DOHH2 (cell line): ENCODE data around the gene COL4A1.

Experiments used
- EZH2phosphoT487 ChIP-seq: fragments of 200-600 bp; sonication (generic); IDR thresholded peaks from 2 replicates; pipeline ENCODE4 v1.6.1; 2017; ENCODE audit warnings: borderline replicate concordance, mild to moderate bottlenecking, antibody characterized with exemption, low read length, moderate library complexity, mixed read lengths
- TF ChIP-seq, protein P1 (sequence below): fragments of 200-600 bp; sonication (generic); IDR thresholded peaks from one replicate; pipeline ENCODE4 v1.5.1; 2014; ENCODE audit warnings: antibody characterized with exemption, mild to moderate bottlenecking, low read depth, low read length; ENCODE audit not compliant: poor library complexity, severe bottlenecking

DNA sequence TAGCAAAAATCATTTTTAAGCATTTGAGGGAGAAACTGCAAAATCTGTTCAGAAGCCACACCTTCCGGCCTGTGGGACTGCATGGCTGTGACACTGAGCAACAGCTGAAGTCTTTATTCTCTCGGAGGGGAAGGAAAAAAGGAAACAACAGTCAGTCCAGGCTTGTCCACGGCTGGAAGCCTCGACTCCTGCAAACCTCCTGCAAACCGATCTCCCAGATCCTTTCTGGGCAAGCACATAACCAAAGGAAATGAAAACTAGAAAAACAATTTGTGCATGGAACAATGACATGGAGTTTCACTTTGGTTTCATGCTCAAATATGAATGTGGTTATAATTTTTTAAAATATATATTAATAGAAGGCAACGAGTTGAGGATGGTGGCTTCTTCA is 1.0 kb downstream of the COL4A1 start:
- TF ChIP-seq, protein P1, sequence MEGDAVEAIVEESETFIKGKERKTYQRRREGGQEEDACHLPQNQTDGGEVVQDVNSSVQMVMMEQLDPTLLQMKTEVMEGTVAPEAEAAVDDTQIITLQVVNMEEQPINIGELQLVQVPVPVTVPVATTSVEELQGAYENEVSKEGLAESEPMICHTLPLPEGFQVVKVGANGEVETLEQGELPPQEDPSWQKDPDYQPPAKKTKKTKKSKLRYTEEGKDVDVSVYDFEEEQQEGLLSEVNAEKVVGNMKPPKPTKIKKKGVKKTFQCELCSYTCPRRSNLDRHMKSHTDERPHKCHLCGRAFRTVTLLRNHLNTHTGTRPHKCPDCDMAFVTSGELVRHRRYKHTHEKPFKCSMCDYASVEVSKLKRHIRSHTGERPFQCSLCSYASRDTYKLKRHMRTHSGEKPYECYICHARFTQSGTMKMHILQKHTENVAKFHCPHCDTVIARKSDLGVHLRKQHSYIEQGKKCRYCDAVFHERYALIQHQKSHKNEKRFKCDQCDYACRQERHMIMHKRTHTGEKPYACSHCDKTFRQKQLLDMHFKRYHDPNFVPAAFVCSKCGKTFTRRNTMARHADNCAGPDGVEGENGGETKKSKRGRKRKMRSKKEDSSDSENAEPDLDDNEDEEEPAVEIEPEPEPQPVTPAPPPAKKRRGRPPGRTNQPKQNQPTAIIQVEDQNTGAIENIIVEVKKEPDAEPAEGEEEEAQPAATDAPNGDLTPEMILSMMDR: no peak
- TF ChIP-seq EZH2phosphoT487: no peak
